ENCODE results near the gene WNT2B.

Gene WNT2B

GRCh38 chr1:112504661-112505399, 3.9 kb upstream of the WNT2B start:
- no peak for TF ChIP-seq CTCF (IDR thresholded peaks at IDR 0.05; ENCODE audit: low read depth, low read length, missing control alignments)
- H3K4me3 ChIP-seq (ENCODE audit: low read depth, low read length) = no peak overlapping the region
- no peak for DNase-seq (ENCODE audit: low read depth)

GRCh38 chr1:112505400-112505785, 3.4 kb upstream of the WNT2B start:
- no peak for TF ChIP-seq CTCF (IDR thresholded peaks at IDR 0.05; ENCODE audit: low read depth, low read length, missing control alignments)
- DNase-seq (ENCODE audit: low read depth) = no peak
- no peak overlapping the region for H3K4me3 ChIP-seq (ENCODE audit: low read depth, low read length)

- no peak for TF ChIP-seq CTCF (IDR thresholded peaks at IDR 0.05; ENCODE audit: low read depth, low read length, missing control alignments)
- H3K4me3 ChIP-seq (ENCODE audit: low read depth, low read length) = no peak overlapping the region
- DNase-seq (ENCODE audit: low read depth) = no peak
Measured at GRCh38 chr1:112505878-112506277, 2.9 kb upstream of the WNT2B start.

- DNase-seq (ENCODE audit: low read depth) = no peak
- no peak for TF ChIP-seq CTCF (IDR thresholded peaks at IDR 0.05; ENCODE audit: low read depth, low read length, missing control alignments)
- no peak overlapping the region for H3K4me3 ChIP-seq (ENCODE audit: low read depth, low read length)
Measured at GRCh38 chr1:112506306-112506705, 2.5 kb upstream of the WNT2B start.

GRCh38 chr1:112506731-112507130, 2.0 kb upstream of the WNT2B start:
- no peak overlapping the region for H3K4me3 ChIP-seq (ENCODE audit: low read depth, low read length)
- no peak for TF ChIP-seq CTCF (IDR thresholded peaks at IDR 0.05; ENCODE audit: low read depth, low read length, missing control alignments)
- DNase-seq (ENCODE audit: low read depth) = no peak

- no peak for TF ChIP-seq CTCF (IDR thresholded peaks at IDR 0.05; ENCODE audit: low read depth, low read length, missing control alignments)
- no peak overlapping the region for H3K4me3 ChIP-seq (ENCODE audit: low read depth, low read length)
Measured at GRCh38 chr1:112507336-112507735, 1.4 kb upstream of the WNT2B start.

GRCh38 chr1:112507921-112508277, 866 bp upstream of the WNT2B start:
- no peak for TF ChIP-seq CTCF (IDR thresholded peaks at IDR 0.05; ENCODE audit: low read depth, low read length, missing control alignments)
- no peak for DNase-seq (ENCODE audit: low read depth)
- H3K4me3 ChIP-seq (ENCODE audit: low read depth, low read length) = peak overlapping the region; percentile 49

More at GRCh38 chr1:112507336-112507735, 1.4 kb upstream of the WNT2B start:
- DNase-seq (ENCODE audit: low read depth) = no peak

All from GM12864 (cell line).